Activated T-helper 1 cell treated with anti-CD3 and anti-CD28 coated beads, Interleukin-12 subunit alpha, Interleukin-12 subunit beta, Interleukin-2, Interleukin-4 antibody, amounts not matched to agents 30 ng/mL and 10 ng/mL and 1 ng/mL, durations not matched to agents 14 hours and 24 hours and 36 hours (primary cell): ENCODE measurements around the gene CAMK4. TPM values are rescaled to one million over a fixed set of nuclear protein-coding genes. Genes with fewer than 3 reads are reported as not detected.

Experiments
- DNase-seq: peaks from one replicate; pipeline ENCODE4 v3.0.0; 2021; ENCODE audit warnings: low spot score
- H3K27ac Mint-ChIP-seq: one replicate; pipeline ENCODE4 v1.8.0; 2021; ENCODE audit warnings: mild to moderate bottlenecking, mixed read lengths
- H3K27me3 Mint-ChIP-seq: one replicate; pipeline ENCODE4 v1.8.0; 2022; ENCODE audit warnings: mild to moderate bottlenecking, moderate library complexity, mixed read lengths; ENCODE audit not compliant: insufficient read depth
- H3K36me3 Mint-ChIP-seq: one replicate; pipeline ENCODE4 v1.8.0; 2021; ENCODE audit warnings: low read depth, mixed read lengths
- H3K4me1 Mint-ChIP-seq: one replicate; pipeline ENCODE4 v1.8.0; 2021; ENCODE audit warnings: low read depth, mixed read lengths
- H3K4me3 Mint-ChIP-seq: one replicate; pipeline ENCODE4 v1.8.0; 2021; ENCODE audit warnings: mild to moderate bottlenecking, moderate library complexity, mixed read lengths
- H3K9me3 Mint-ChIP-seq: one replicate; pipeline ENCODE4 v1.8.0; 2021; ENCODE audit warnings: mixed read lengths
- intact Hi-C: fragments of 100-400 bp; cut with micrococcal nuclease; formaldehyde crosslinking; loops from one replicate; pipeline ENCODE4 v1.15.1; 2024
- total RNA-seq: library from RNA; stranded (reverse); gene quantifications from 2 replicates; pipeline ENCODE4 v1.2.3, GENCODE V29; 2022

The CAMK4 gene
- total RNA-seq, 1 donor from 2014 or later = 56.9 TPM

- peaks cover 21% of the 10 kb centered on the region for H3K36me3 Mint-ChIP-seq
- intact Hi-C loops = loop anchor here (5.0 kb wide), 3 partner anchors 495 to 1545 kb away; partner anchors contain the start of genes MAN2A1, NREP and SLC25A46
- peak overlapping the region; percentile 66 for H3K4me3 Mint-ChIP-seq
- peak overlapping the region; percentile 88 for H3K27ac Mint-ChIP-seq
- no peak for DNase-seq
- no peaks in the 10 kb centered on the region for H3K9me3 Mint-ChIP-seq
- H3K4me1 Mint-ChIP-seq = peaks cover 97% of the 10 kb centered on the region
- H3K27me3 Mint-ChIP-seq = no peaks in the 10 kb centered on the region
Measured at GRCh38 chr5:111232311-111233051, 8.3 kb downstream of the CAMK4 start.

- intact Hi-C loops = loop anchor here (5.0 kb wide), 3 partner anchors 496 to 1546 kb away; partner anchors contain the start of genes MAN2A1, NREP and SLC25A46
- peak overlapping the region; percentile 78 for H3K27ac Mint-ChIP-seq
- H3K4me1 Mint-ChIP-seq = peaks cover 97% of the 10 kb centered on the region
- no peaks in the 10 kb centered on the region for H3K9me3 Mint-ChIP-seq
- peaks cover 16% of the 10 kb centered on the region for H3K36me3 Mint-ChIP-seq
- H3K4me3 Mint-ChIP-seq = peak overlapping the region; percentile 66
- no peaks in the 10 kb centered on the region for H3K27me3 Mint-ChIP-seq
- no peak for DNase-seq
Measured at GRCh38 chr5:111233052-111233374, 8.8 kb downstream of the CAMK4 start.

- peaks cover 97% of the 10 kb centered on the region for H3K4me1 Mint-ChIP-seq
- no peaks in the 10 kb centered on the region for H3K9me3 Mint-ChIP-seq
- peak overlapping the region; percentile 91 for H3K27ac Mint-ChIP-seq
- intact Hi-C loops = loop anchor here (5.0 kb wide), 3 partner anchors 497 to 1547 kb away; partner anchors contain the start of genes MAN2A1, NREP and SLC25A46
- peak overlapping the region; percentile 45 for H3K4me3 Mint-ChIP-seq
- no peaks in the 10 kb centered on the region for H3K27me3 Mint-ChIP-seq
- peaks cover 14% of the 10 kb centered on the region for H3K36me3 Mint-ChIP-seq
- DNase-seq = no peak
Measured at GRCh38 chr5:111234125-111234524, 9.9 kb downstream of the CAMK4 start.

- H3K27ac Mint-ChIP-seq = peak overlapping the region; percentile 91
- intact Hi-C loops = loop anchor here (2.0 kb wide), 1 partner anchor 13 kb away; no protein-coding TSS in a partner anchor
- peak overlapping the region; percentile 23 for H3K4me3 Mint-ChIP-seq
- H3K9me3 Mint-ChIP-seq = no peaks in the 10 kb centered on the region
- peaks cover 13% of the 10 kb centered on the region for H3K36me3 Mint-ChIP-seq
- no peaks in the 10 kb centered on the region for H3K27me3 Mint-ChIP-seq
- no peak for DNase-seq
- peaks cover 89% of the 10 kb centered on the region for H3K4me1 Mint-ChIP-seq
Measured at GRCh38 chr5:111235635-111236034, 11.5 kb downstream of the CAMK4 start.

- Mint-ChIP-seq H3K4me3 (peak overlapping the region; percentile 70), H3K27me3 (no peaks in the 10 kb centered on the region), H3K36me3 (peaks cover 11% of the 10 kb centered on the region), H3K27ac (peak overlapping the region; percentile 91), H3K9me3 (no peaks in the 10 kb centered on the region), H3K4me1 (peaks cover 85% of the 10 kb centered on the region)
- no peak for DNase-seq
- intact Hi-C loops = loop anchor here (2.0 kb wide), 1 partner anchor 14 kb away; no protein-coding TSS in a partner anchor
Measured at GRCh38 chr5:111236348-111236747, 12.2 kb downstream of the CAMK4 start.

- H3K27ac Mint-ChIP-seq = peak overlapping the region; percentile 91
- intact Hi-C loops = loop anchor here (1.0 to 2.0 kb wide), 3 partner anchors 10 to 17 kb away; no protein-coding TSS in a partner anchor
- peak overlapping the region; percentile 70 for H3K4me3 Mint-ChIP-seq
- peaks cover 15% of the 10 kb centered on the region for H3K36me3 Mint-ChIP-seq
- no peaks in the 10 kb centered on the region for H3K9me3 Mint-ChIP-seq
- no peaks in the 10 kb centered on the region for H3K27me3 Mint-ChIP-seq
- peaks cover 85% of the 10 kb centered on the region for H3K4me1 Mint-ChIP-seq
- no peak for DNase-seq
Measured at GRCh38 chr5:111236995-111237394, 12.8 kb downstream of the CAMK4 start.

DNA sequence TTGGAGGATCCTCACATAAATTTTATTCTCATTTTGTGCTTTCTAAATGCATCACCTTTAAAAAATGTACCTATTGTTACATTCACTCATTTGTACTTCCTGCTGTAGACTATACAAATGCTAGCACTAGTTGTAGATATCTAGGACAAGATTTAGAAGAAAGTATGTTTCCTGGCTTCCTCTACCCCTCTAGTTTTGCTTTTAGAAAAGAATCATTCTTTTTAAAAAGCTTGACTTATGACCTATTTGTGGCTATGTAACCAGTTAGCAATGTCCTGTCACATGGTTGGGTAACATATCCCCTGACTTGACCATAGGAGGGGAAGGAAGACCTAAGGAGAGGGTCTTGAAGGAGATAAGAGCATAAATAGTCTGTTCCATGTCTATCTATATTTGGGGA is 13.3 kb downstream of the CAMK4 start:
- H3K9me3 Mint-ChIP-seq = no peaks in the 10 kb centered on the region
- H3K27ac Mint-ChIP-seq = peak overlapping the region; percentile 91
- no peak for DNase-seq
- peaks cover 85% of the 10 kb centered on the region for H3K4me1 Mint-ChIP-seq
- H3K27me3 Mint-ChIP-seq = no peaks in the 10 kb centered on the region
- intact Hi-C loops = loop anchor here (1.0 to 2.0 kb wide), 3 partner anchors 10 to 17 kb away; no protein-coding TSS in a partner anchor
- peaks cover 19% of the 10 kb centered on the region for H3K36me3 Mint-ChIP-seq
- peak overlapping the region; percentile 70 for H3K4me3 Mint-ChIP-seq

DNA sequence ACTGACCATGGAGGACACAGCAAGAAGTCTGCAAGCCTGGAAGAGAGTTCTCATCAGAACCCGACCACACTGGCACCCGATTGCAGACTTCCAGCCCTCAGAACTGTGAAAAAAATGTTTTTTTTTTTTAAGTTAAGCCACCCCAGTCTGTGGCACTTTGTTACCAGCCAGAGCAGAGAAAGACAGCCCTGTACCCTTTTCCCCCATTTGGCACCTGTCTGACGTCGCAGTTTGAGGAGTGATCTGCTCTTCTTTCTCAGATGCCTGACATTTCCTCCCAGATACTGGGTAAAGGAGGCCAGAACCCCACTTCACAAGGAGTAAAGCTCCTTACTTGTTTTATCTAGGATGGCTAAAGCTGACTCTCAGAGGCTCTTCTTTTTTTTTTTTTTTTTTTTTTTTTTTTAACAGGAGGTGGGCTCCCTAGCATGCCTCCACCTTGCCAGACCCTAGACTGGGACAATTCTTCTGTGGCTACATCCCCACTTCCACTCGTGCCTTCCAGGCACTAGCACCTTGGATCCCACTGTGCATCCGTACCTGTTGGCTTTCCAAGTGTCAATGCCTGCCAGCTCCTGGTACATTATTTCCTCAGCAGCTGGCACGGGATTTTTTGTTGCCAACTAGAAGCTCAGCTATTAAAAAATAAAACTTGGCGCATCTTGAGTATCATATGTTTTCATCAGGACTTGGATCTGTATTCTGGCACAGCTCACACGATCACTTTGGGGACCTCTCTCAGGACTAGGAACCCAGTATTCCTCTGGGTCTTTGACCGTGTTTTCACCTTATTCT is 14.4 kb downstream of the CAMK4 start:
- intact Hi-C loops = loop anchor here (1.0 kb wide), 1 partner anchor 8 kb away; no protein-coding TSS in a partner anchor
- H3K4me1 Mint-ChIP-seq = peaks cover 86% of the 10 kb centered on the region
- H3K27ac Mint-ChIP-seq = peak overlapping the region; percentile 91
- peak overlapping the region; percentile 35 for H3K4me3 Mint-ChIP-seq
- H3K27me3 Mint-ChIP-seq = no peaks in the 10 kb centered on the region
- no peaks in the 10 kb centered on the region for H3K9me3 Mint-ChIP-seq
- no peak for DNase-seq
- H3K36me3 Mint-ChIP-seq = peaks cover 23% of the 10 kb centered on the region

DNA sequence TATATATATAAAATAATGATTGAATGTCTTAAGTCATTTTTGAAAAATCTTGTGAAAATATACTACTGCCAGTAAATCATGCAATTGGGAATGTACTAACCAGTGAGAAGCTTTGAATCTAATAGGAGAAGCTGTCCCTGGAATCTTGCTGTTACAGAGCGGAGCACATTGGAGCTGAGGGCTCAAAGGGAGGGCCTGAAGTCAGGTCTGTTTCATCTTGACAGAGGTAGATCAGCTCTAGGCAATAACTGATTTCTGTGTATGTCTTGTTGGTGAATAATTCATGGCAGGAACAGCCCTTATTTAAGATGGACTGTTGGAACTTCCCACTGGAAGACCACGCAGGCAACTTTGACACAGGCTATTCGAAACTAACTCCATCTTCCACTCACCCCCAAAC is 17.5 kb downstream of the CAMK4 start:
- Mint-ChIP-seq H3K9me3 (no peaks in the 10 kb centered on the region), H3K36me3 (peaks cover 32% of the 10 kb centered on the region), H3K4me1 (peaks cover 78% of the 10 kb centered on the region), H3K27me3 (no peaks in the 10 kb centered on the region), H3K4me3 (no peak overlapping the region), H3K27ac (no peak overlapping the region)
- intact Hi-C loops = no loop called here
- DNase-seq = no peak

GRCh38 chr5:111242606-111243005 is 18.4 kb downstream of the CAMK4 start:
- H3K36me3 Mint-ChIP-seq = peaks cover 31% of the 10 kb centered on the region
- intact Hi-C loops = no loop called here
- no peak for DNase-seq
- no peak overlapping the region for H3K27ac Mint-ChIP-seq
- no peaks in the 10 kb centered on the region for H3K9me3 Mint-ChIP-seq
- H3K4me3 Mint-ChIP-seq = no peak overlapping the region
- H3K27me3 Mint-ChIP-seq = no peaks in the 10 kb centered on the region
- peaks cover 73% of the 10 kb centered on the region for H3K4me1 Mint-ChIP-seq

- Mint-ChIP-seq H3K4me3 (no peak overlapping the region), H3K27ac (no peak overlapping the region), H3K9me3 (no peaks in the 10 kb centered on the region), H3K36me3 (peaks cover 31% of the 10 kb centered on the region), H3K4me1 (peaks cover 73% of the 10 kb centered on the region), H3K27me3 (no peaks in the 10 kb centered on the region)
- DNase-seq = no peak
- intact Hi-C loops = no loop called here
Measured at GRCh38 chr5:111243318-111243717, 19.1 kb downstream of the CAMK4 start.

DNA sequence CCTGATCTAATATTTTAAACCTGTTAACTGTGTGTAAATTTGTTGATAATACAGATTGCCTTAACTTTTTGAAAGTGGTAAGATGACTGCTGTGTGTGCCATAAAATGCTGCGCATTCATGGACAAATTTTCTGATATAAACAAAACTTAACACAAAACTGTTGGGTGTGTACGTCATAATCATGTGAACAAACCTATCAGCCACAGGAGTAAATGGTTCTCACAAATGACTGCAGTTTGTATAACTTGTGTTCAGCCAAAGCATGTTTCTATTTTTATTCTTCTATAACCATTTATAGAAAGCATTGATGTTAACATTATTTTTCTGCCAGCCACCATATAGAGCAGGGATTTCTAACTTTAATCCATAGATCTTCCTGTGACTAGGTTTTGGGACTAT is 21.5 kb downstream of the CAMK4 start:
- Mint-ChIP-seq H3K27me3 (no peaks in the 10 kb centered on the region), H3K4me1 (peaks cover 75% of the 10 kb centered on the region), H3K4me3 (no peak overlapping the region), H3K36me3 (peaks cover 32% of the 10 kb centered on the region), H3K9me3 (no peaks in the 10 kb centered on the region), H3K27ac (peak overlapping the region; percentile 43)
- DNase-seq = no peak
- intact Hi-C loops = loop anchor here (1.0 kb wide), 2 partner anchors 7 to 9 kb away; no protein-coding TSS in a partner anchor
